Measurements from ENCODE around the gene CNN2. TPM values are rescaled to one million over a fixed set of nuclear protein-coding genes. Genes with fewer than 3 reads are reported as not detected.

The CNN2 gene
- polyA plus RNA-seq, 2 of the 4 experiments (the other 2 are of a cell fraction): 31.7 to 99.3 TPM

- TF ChIP-seq PHF8 (IDR thresholded peaks at IDR 0.05; ENCODE audit: borderline replicate concordance, low read depth): no peak
- TF ChIP-seq MAFK (IDR thresholded peaks at IDR 0.05; ENCODE audit: partially characterized antibody): no peak
- no peak for TF ChIP-seq JUNB (IDR thresholded peaks at IDR 0.05)
- no peak for TF ChIP-seq HOXA7 (CRISPR knock-in tag; IDR thresholded peaks at IDR 0.05)
- no peak for TF ChIP-seq EHMT2 (IDR thresholded peaks at IDR 0.05; ENCODE audit: low read depth)
- no peak for TF ChIP-seq EP300 (IDR thresholded peaks at IDR 0.05)
- no peak for TF ChIP-seq ZFP36 (IDR thresholded peaks at IDR 0.05; ENCODE audit: borderline replicate concordance, partially characterized antibody)
- no peak for TF ChIP-seq TFCP2L1 (CRISPR knock-in tag; IDR thresholded peaks at IDR 0.05)
- no peak for TF ChIP-seq ESRRA (IDR thresholded peaks at IDR 0.05; ENCODE audit: borderline replicate concordance, low read length)
- TF ChIP-seq CHD2 (IDR thresholded peaks at IDR 0.05; ENCODE audit: low read length, partially characterized antibody): no peak
- TF ChIP-seq BHLHE40 (IDR thresholded peaks at IDR 0.05; ENCODE audit: low read depth, low read length): no peak
- TF ChIP-seq USF2 (IDR thresholded peaks at IDR 0.05): no peak
- TF ChIP-seq, protein P1, sequence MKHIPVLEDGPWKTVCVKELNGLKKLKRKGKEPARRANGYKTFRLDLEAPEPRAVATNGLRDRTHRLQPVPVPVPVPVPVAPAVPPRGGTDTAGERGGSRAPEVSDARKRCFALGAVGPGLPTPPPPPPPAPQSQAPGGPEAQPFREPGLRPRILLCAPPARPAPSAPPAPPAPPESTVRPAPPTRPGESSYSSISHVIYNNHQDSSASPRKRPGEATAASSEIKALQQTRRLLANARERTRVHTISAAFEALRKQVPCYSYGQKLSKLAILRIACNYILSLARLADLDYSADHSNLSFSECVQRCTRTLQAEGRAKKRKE (CRISPR knock-in tag; IDR thresholded peaks at IDR 0.05; ENCODE audit: low read depth): no peak
- no peak for TF ChIP-seq EHF (CRISPR knock-in tag; IDR thresholded peaks at IDR 0.05)
- Histone ChIP-seq H3K4me1 (no peaks in the 10 kb centered on the region), H3K27ac (no peak overlapping the region), H3K4me2 (no peak overlapping the region), H3K9me3 (no peaks in the 10 kb centered on the region), H3K4me3 (no peak overlapping the region)
- no peak for FAIRE-seq
- no peak for DNase-seq (ENCODE audit: low read depth in 1 of 2, low spot score in 1 of 2)
- ChIA-PET POLR2A (no interaction called here), CTCF (interaction anchor here (1.2 kb wide), 1 partner anchor 50 kb away, joined by 3 read pairs; no protein-coding TSS in a partner anchor)
- no peak for ATAC-seq
- WGBS (ENCODE audit: missing lambda C conversion rate): 96% methylated on average over 42 of the region's 73 CpGs
Measured at GRCh38 chr19:1007399-1008251, 18.8 kb upstream of the CNN2 start.

GRCh38 chr19:1008268-1009040 is 18.0 kb upstream of the CNN2 start:
- Histone ChIP-seq H3K4me3 (no peak overlapping the region), H3K27ac (no peak overlapping the region), H3K4me1 (no peaks in the 10 kb centered on the region), H3K9me3 (no peaks in the 10 kb centered on the region), H3K4me2 (no peak overlapping the region)
- WGBS (ENCODE audit: missing lambda C conversion rate): 95% methylated on average over 17 of the region's 45 CpGs
- DNase-seq (ENCODE audit: low read depth in 1 of 2, low spot score in 1 of 2) (no peak), ATAC-seq (no peak), FAIRE-seq (no peak)
- TF ChIP-seq NPAS2 (CRISPR knock-in tag; IDR thresholded peaks at IDR 0.05; ENCODE audit: borderline replicate concordance): no peak
- TF ChIP-seq PHF8 (IDR thresholded peaks at IDR 0.05; ENCODE audit: borderline replicate concordance, low read depth): no peak
- TF ChIP-seq FOXS1 (CRISPR knock-in tag; IDR thresholded peaks at IDR 0.05): no peak
- TF ChIP-seq, protein P2, sequence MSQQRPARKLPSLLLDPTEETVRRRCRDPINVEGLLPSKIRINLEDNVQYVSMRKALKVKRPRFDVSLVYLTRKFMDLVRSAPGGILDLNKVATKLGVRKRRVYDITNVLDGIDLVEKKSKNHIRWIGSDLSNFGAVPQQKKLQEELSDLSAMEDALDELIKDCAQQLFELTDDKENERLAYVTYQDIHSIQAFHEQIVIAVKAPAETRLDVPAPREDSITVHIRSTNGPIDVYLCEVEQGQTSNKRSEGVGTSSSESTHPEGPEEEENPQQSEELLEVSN (IDR thresholded peaks at IDR 0.05; ENCODE audit: borderline replicate concordance, low read depth): no peak
- TF ChIP-seq, protein P3, sequence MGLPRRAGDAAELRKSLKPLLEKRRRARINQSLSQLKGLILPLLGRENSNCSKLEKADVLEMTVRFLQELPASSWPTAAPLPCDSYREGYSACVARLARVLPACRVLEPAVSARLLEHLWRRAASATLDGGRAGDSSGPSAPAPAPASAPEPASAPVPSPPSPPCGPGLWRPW (IDR thresholded peaks at IDR 0.05): no peak
- TF ChIP-seq JUNB (IDR thresholded peaks at IDR 0.05): no peak
- TF ChIP-seq EHF (CRISPR knock-in tag; IDR thresholded peaks at IDR 0.05): no peak
- no peak for TF ChIP-seq RCOR1 (IDR thresholded peaks at IDR 0.05; ENCODE audit: low read depth, low read length)
- TF ChIP-seq RFX5 (IDR thresholded peaks at IDR 0.05): no peak
- TF ChIP-seq, protein P4, sequence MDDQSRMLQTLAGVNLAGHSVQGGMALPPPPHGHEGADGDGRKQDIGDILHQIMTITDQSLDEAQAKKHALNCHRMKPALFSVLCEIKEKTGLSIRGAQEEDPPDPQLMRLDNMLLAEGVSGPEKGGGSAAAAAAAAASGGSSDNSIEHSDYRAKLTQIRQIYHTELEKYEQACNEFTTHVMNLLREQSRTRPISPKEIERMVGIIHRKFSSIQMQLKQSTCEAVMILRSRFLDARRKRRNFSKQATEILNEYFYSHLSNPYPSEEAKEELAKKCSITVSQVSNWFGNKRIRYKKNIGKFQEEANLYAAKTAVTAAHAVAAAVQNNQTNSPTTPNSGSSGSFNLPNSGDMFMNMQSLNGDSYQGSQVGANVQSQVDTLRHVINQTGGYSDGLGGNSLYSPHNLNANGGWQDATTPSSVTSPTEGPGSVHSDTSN (IDR thresholded peaks at IDR 0.05): no peak
- no peak for TF ChIP-seq BHLHE40 (IDR thresholded peaks at IDR 0.05; ENCODE audit: low read depth, low read length)
- TF ChIP-seq POLR2A (IDR thresholded peaks at IDR 0.05; ENCODE audit: low read length): no peak
- no peak for TF ChIP-seq MAFK (IDR thresholded peaks at IDR 0.05; ENCODE audit: partially characterized antibody)
- TF ChIP-seq ZFP36 (IDR thresholded peaks at IDR 0.05; ENCODE audit: borderline replicate concordance, partially characterized antibody): no peak
- no peak for TF ChIP-seq FOSL2 (IDR thresholded peaks at IDR 0.05)
- TF ChIP-seq FOSL2 (CRISPR knock-in tag; IDR thresholded peaks at IDR 0.05): no peak
- TF ChIP-seq EHMT2 (IDR thresholded peaks at IDR 0.05; ENCODE audit: low read depth): no peak
- TF ChIP-seq CHD2 (IDR thresholded peaks at IDR 0.05; ENCODE audit: low read length, partially characterized antibody): no peak
- TF ChIP-seq CHD4 (IDR thresholded peaks at IDR 0.05; ENCODE audit: borderline replicate concordance): no peak
- no peak for TF ChIP-seq HEYL (CRISPR knock-in tag; IDR thresholded peaks at IDR 0.05)
- no peak for TF ChIP-seq RARB (CRISPR knock-in tag; IDR thresholded peaks at IDR 0.05)
- ChIA-PET CTCF (no interaction called here), POLR2A (no interaction called here)
